HG02943 (cell line): ENCODE measurements around the gene SPNS3.

Experiments
- ATAC-seq: cut with Tn5 transposase; IDR thresholded peaks from one replicate; pipeline ENCODE4 v1.9.1; 2021; ENCODE audit warnings: mild to moderate bottlenecking, low read depth, moderate library complexity; ENCODE audit not compliant: unreplicated experiment

Gene SPNS3

GRCh38 chr17:4485676-4486646 is 52.2 kb downstream of the SPNS3 start:
- no peak for ATAC-seq

GRCh38 chr17:4487296-4487695 is 53.6 kb downstream of the SPNS3 start:
- ATAC-seq: no peak

- ATAC-seq: no peak
Observed at GRCh38 chr17:4487820-4488716, 54.3 kb downstream of the SPNS3 start.

- no peak for ATAC-seq
Observed at GRCh38 chr17:4488989-4489595, 55.4 kb downstream of the SPNS3 start.

- ATAC-seq: no peak
Observed at GRCh38 chr17:4490109-4490591, 56.4 kb downstream of the SPNS3 start.

GRCh38 chr17:4490637-4491061 is 56.9 kb downstream of the SPNS3 start:
- no peak for ATAC-seq

- ATAC-seq: no peak
Observed at GRCh38 chr17:4492721-4493561, 59.2 kb downstream of the SPNS3 start.

GRCh38 chr17:4497101-4497824 is 63.5 kb downstream of the SPNS3 start:
- ATAC-seq: no peak

- ATAC-seq: no peak
Observed at GRCh38 chr17:4498461-4499397, 65.0 kb downstream of the SPNS3 start, which contains the start of gene SPNS2. Gene SPNS2, plus strand, starts transcription at chr17:4498881. Its CDS starts 167 bp downstream, at chr17:4499048.

GRCh38 chr17:4499431-4500190 is 65.9 kb downstream of the SPNS3 start:
- no peak for ATAC-seq

GRCh38 chr17:4500191-4500571 is 66.4 kb downstream of the SPNS3 start:
- no peak for ATAC-seq

- no peak for ATAC-seq
Observed at GRCh38 chr17:4501295-4501949, 67.7 kb downstream of the SPNS3 start.

GRCh38 chr17:4502466-4503154 is 68.9 kb downstream of the SPNS3 start:
- no peak for ATAC-seq

- no peak for ATAC-seq
Observed at GRCh38 chr17:4503283-4504025, 69.7 kb downstream of the SPNS3 start.

- ATAC-seq: no peak
Observed at GRCh38 chr17:4504188-4504587, 70.4 kb downstream of the SPNS3 start.
